DMS53 treated with DMSO at 0.1 percent for 48 hours (cell line): ENCODE data around the gene GRAMD4.

Experiments used
- DNase-seq: peaks from one replicate; lab custom pipeline; 2025; ENCODE audit not compliant: unreplicated experiment; lab: John Stamatoyannopoulos, UW

The GRAMD4 gene

DNA sequence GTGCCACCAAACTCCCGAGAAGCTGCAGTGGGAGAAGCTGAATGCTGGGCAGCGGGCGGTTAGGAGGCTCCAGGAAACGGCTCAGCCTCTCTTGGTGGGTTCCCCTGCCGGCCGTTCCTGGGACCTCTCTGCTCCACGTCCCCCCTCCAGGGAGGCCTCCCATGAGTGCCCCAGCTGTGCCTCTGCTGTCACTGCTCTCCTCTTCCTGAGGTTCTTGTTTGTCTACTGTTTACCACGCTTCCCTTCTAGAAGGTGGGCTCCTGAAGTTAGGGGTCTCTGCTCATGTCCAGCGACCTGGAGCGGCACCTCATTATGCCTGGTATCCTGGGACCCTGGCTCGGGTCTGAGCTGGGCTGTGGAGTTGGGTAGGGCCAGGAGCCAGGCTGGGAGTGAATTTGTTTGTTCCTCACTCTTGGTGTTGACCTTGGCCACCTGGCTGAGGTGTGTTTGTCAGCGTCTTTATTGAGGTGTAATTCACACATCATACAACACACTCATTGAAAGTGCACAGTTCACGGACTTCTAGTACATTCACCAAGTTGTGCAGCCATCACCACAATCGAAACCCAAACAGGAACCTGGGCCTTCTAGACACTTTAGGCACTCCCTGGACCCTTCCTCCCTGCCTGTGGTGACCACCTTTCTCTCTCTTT is 37.8 kb upstream of the GRAMD4 start:
- peak; percentile 35 for DNase-seq

DNA sequence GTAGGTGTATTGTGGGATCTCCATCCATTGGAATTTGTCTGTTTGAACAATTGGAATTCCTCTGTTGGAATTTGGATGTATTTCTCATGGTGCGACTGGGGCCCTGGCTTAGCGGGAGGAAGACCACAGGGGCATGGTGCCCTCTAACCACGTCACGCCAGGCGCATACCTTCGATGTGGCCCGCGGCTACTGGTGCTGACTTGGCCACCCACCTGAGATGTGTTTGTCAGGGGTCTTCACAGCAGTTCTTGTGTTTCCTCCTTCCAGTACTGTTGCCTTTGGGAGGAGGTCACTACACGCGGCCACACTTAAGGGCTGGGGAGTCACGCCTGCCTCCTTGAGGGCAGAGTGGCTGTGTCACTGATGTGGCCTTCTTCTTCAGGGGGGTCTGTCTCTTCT is 36.6 kb upstream of the GRAMD4 start:
- no peak for DNase-seq

DNA sequence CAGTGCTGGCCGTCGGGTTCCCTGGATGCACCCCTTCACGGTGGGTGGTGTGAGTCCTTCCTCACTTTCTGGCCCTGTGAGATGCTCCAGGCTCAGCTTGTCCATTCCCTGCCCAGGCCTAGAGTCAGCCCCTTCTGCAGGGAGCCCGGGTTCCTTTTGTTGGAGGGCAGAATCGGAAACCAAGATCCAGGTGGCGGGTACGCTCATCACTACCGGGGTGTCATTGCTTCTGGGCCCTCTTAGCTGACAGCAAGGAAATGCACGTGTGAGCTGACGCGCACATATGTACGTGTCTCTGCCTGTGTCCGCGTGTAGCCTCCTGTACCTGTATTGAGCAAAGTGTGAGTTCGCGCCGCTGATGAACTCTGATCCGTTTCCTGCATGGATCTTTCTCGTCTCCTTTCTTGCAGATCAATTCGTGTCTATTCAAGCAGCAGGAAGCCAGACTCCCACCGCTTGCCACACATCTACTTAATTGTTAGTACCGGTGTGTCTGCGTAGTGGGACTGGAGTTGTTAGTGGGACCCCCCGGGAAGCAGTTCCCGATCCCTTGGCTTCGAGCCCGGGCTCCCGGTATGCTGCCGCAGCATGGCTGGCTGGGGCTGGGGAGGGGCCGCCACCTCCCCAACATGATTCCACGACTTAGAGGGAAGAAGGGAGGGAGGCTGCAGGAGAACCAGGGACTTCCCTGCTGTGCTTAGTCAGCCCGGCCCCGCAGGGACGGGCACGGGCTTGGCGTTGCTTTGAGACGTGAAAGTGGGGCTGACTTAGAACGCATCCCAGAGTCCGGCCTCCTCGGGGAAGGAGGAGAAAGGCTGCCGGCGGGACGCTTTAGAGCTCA is 35.9 kb upstream of the GRAMD4 start:
- DNase-seq = no peak

DNA sequence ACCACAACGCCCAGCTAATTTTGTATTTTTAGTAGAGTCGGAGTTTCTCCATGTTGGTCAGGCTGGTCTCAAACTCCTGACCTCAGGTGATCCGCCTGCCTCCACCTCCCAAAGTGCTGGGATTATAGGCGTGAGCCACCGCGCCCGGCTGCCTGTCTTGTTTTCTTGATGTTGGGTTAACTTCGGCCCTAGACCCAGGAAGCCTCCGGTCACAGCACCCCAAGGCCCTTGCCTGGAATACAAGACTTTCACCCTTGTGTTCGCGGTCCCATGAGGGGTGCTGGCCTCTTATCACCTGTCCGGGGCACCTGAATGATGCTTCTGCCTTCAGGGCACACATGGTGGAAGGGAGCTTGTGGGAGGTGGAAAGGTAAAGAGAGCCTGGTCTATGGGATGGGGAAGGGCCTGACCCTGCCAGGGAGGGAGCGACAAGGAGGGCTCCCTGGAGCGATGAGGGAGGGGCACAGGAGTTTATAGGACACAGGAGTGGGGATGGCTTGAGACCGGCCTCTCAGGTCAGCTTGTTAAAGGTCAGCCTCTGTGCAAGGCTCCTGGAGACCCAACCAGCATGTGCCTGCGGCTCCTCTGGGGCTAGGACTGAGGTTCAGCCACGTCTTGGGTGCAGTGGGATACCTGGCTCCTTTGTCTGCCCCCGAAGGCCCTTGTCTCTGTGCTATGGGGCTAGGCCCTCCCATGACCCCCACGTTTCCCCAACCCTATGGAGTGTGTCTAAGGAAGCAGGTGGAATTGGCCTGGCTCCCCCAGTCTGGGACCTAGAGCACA is 34.7 kb upstream of the GRAMD4 start:
- no peak for DNase-seq

DNA sequence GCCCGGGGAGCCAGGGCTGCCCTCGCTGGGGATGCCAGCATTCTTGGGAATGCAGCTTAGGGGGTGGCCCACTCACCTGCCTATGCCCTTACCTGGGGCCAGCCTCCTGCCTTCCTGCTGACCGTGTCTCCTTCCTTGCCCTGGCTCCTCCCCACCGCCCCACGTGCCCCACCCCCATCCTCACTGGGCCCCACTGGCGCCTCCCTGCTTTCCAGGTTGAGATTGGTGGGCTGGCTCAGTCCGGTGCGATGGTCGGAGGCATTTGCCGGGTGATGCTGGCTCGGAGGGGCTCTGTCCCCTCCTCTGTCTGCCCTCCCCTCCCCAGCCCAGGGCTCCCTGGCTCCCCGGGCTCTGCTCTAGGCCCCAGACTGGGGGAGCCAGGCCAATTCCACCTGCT is 34.1 kb upstream of the GRAMD4 start:
- DNase-seq = no peak

DNA sequence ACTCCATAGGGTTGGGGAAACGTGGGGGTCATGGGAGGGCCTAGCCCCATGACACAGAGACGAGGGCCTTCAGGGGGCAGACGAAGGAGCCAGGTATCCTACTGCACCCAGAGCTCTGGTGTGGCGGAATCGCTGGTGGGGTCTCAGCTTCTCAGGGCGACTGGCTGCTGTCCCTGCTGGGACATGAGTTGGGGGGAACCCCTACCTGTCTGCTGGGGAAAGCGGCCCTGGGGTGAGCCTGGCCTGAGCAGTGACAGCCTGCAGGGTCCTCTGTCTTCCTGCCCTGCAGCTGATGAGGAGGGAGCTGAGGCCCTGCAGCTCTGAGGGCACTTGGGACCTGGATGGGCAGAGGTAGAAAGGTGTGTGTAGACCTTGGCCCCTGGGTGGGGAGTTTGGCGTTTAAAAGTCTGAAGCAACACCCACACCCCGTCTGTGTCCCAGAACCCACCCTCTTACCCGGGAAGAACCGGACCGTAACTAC is 33.6 kb upstream of the GRAMD4 start:
- DNase-seq = no peak

DNA sequence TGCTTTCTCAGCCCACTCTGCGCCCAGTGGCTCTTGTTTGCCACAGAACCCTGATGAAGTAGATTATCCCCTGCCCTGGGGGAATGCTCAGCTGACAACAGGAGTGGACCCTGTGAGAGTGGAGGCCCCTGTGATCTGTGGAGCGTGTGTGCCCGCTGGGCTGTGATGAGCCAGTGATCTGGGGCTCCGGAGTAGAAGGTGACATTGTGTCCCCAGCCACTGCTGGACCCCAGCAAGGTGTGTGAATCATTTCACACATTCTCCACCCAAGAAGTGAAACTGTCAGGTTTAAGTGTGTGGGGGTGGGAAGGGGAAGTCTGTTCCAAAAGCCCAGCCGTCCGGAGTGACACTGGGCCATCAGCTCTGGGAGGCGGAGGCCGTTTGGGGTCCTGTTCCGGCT is 33.1 kb upstream of the GRAMD4 start:
- DNase-seq = no peak

DNA sequence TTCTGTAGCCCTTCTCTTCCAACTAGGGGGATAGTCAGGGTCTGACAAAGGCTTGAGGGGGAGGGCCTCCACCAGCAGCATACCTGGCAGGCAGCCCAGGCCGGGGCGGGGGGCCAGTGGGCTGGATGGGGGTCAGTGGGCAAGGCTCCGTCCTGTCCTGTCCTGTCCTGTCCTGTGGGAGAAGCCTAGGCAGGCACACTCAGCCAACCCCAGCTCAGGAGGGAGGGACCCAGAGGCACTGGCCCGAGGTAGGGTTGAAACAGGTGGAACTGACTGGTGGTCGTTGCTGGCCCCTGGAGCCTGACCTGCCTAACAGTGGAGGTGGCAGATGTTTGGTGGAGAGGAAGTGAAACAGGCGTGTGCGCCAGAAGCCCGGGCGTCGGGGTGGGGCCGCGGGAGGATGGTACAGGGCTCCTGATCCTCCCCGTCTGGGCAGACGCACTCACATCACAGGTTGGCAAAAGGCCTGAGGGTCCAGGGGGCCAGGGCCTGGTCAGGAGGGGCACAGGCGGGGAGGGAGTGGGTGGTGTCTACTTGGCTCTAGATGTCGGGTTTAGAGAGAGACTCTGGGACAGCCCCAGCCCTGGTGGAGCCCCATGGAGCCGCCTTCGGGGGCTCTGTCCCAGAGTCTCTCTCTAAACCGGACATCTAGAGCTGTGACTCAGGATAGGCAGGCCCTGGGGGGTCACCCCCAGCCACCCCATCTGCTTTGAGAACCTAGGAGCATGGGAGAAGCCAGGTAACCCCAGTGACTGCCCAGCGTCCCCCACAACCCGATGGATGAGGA is 32.5 kb upstream of the GRAMD4 start:
- DNase-seq = no peak

DNA sequence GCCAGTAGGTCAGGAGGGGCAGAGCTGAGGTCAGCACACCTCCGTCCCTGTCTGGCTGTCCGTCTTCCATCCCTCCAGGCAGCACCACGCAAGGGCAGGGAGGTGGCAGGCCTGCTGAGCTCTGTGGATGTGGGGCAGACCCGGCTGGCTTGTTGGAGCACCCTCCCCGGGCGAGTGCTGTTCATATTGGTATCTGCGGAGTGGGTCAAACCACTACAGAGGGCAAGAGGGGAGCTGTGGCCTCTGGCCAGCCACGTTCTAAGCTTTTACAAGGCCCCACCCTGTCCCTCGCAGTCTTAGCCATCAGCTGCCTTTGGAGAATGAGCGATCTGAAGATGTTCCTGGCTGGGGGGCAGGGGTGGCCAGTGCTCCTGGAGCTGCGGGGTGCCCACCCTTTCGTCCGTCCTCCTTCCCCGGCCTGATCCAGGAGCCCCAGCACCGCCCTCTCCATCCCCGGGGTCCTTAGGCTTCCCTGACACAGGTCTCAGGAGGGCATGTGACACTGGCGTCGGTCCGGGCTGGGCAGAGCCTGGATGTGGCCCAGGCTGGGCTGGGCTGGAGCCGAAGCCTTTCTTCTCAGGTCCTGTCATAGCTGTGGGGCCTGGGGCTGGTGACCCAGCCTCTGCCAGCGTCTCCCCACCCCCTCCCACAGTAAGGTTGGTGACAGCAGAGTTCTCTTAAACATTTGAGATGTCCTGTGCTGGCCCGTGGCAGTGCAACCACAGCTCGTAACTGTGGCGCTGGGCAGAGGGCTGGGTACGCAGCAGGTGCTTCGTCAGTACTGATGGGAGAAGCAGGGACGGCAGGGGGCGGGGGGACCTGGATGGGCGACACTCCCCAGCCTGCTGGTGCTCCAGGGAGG is 31.7 kb upstream of the GRAMD4 start:
- no peak for DNase-seq

DNA sequence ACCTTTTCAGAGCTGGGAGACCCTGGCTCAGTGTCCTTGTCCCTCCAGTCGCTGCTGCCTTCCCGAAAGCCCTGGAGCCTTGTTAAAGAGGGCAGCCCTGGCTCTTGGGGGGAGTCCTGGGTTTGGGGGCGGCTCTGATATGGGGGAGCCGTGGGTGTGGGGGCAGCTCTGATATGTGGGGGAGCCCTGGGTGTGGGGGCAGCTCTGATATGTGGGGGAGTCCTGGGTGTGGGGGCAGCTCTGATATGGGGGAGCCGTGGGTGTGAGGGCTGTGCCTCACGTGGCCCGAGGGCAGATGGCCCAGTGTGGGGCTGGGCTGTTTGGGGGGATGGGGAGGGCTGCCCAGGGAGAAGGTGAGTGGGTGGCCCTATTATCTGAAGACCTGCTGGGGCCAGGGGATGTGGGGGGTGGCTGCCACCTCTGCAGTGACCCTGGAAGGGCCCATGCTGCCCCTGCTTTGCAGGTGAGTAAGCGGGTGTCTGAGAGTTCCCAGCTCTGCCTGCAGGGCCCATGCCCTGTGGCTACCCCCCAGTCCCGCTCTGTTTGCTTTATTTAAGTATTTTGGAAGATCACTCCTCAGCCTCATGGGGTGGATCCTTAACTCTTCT is 30.9 kb upstream of the GRAMD4 start:
- DNase-seq = no peak

DNA sequence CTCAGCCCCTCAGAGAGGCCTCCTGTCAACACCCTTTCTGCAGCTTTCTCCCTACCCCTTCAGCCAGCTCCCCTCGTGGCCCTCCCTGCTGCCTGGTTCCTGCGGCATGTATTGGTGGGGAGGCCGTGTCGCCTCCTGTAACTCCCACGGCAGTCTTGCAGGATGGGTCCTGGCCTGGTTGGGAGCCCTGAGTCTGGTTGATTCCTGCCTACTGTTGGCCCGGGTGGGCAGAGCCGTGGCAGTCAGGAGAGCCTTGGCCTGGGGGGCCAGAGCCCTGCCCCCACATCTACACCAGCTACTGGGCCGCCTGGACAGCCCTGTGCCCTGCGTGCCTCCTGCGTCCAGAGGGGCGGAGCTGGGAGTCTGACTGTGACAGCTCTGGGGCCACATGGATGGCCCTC is 30.3 kb upstream of the GRAMD4 start:
- no peak for DNase-seq

DNA sequence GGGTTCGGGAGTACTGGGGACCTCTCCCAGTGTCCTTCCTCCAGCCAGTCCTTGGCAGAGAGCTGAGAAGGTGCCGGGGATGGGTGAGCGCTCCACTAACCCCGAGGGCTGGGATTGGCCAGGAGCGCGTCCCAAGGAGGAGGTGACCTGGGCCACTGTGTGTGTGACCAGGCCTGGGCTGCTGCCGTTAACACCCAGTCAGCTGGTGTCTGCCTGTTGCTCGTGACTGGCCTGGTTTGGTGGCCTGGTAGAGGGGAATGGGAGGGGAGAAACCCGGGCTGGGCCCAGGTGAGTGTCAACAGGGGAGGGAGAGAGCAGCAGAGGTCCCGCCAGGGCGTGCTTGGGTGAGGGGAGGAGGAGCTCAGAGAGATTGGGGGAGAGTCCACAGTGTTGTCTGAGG is 29.9 kb upstream of the GRAMD4 start:
- no peak for DNase-seq

DNA sequence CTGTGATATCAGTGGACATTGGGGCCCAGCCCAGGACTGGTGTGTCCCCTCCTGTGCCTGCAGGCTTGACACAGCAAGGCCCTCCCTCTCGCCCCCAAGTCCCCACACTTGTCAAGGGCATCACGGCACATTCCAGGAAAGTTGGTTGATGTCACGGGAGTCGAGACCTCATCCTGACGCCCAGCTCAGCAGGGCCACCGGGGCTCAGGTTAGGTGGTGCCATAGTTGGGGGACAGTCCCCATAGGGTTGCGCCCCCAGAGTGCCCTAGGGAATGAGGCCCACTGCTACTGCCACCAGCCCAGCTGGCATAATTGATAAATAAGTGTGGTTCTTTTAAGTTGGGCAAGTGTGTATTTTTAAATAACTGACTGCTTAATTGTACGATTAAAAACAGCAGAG is 28.3 kb upstream of the GRAMD4 start:
- DNase-seq = no peak

DNA sequence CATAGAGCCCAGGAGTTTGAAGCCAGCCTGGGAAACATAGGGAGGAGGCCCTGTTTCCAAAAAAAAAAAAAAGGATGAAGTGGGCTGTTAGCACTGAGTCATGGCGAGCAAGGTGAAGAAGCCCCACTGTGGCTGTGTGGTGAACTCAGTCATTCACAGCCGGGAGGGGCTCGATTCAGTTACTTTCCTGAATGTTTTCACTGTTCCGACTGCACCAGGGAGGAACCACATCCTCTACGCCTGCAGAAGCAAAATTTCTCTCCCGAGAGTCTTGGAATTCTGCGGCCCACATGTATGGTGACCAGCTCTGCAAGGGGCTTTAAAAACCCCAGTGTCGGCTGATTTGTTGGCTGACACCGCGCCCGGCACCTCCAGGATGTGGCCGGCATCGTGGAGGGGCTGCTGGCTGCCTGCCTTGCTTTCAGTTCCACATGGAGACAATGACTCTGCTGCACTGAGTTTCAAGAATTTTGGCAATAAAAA is 27.8 kb upstream of the GRAMD4 start:
- DNase-seq = no peak

DNA sequence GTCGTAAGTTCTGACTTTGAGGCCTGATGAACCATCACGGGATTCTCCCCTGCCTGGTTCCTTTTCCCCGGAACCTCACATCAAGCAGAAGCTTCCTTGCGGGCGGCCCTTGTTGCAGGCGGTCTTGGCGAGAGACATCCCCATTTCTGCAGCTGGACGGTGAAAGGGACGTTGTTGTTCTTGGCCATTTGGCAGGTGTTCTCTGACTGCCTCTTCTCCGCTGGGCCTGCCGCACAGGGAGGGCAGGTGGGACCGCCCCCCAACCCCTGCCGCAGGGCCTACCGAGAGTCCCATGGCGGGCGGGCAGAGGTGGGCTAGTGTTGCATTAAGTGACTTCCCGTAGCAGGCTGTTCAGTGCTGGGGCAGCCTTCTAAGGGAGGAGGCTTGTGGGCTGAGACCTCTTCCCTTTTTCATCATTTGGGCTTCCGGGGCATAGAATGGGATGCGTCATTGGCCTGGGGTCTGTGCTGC is 26.9 kb upstream of the GRAMD4 start:
- DNase-seq = no peak

DNA sequence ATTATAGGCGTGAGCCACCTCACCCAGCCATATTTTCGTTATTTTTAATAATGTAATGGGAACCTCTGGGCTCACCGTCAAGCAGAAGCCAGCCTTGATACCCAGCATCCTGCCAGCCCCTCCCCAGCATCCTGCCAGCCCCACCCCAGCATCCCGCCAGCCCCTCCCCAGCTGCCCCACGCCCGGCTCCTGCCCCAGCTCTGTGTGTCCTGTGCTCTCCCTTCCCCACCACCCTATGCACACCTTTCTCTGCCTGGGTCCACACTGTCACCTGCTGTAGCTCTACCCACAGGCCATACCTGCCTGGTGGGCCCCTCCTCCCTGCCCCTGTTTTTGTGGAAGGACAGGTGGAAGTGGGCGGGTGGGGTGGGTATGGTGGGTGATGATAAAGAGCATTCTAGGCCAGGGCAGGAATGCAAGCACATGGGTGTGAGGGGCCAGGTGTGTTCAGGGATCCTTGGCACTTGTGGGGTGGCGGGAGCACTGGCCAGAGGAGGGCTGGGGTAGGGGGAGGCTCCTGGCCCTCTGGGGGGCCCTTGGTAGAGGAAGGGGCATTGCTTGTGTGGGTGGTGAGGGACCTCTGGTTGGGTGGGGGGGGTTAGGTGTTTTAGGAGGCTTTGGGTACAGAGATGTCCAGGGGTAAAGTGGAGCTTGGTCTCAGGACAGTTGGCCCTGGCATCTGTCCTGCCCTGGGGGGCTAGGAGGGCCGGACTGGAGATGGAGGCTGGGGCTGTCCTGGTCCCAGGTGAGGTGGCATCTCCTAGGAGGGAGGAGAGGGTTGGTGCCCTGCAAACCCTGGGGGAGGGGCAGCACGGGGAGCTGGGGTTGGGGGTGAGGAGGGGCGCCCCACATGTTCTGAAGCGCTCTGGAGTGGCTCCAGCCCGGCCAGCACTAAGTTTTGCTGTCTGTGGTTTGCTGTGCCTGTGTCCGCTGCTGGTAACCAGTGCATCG is 25.9 kb upstream of the GRAMD4 start:
- DNase-seq = no peak

DNA sequence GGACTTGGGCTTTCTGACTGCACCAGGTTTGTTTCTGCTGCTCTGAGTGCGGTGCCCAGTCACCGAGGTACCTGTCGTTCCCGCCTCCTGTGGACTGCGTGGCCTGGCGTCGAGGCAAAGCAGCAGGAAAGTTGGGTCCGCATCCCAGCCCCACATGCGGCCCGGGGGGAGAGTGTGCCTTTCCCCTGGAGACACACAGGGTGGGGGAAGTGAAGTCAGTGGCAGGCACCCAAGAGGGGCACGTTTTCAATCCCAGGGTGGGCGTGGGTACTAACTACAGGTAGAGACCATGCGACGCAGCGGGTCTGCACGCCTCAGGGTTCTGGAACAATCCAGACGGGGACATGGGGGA is 25.3 kb upstream of the GRAMD4 start:
- DNase-seq = no peak

DNA sequence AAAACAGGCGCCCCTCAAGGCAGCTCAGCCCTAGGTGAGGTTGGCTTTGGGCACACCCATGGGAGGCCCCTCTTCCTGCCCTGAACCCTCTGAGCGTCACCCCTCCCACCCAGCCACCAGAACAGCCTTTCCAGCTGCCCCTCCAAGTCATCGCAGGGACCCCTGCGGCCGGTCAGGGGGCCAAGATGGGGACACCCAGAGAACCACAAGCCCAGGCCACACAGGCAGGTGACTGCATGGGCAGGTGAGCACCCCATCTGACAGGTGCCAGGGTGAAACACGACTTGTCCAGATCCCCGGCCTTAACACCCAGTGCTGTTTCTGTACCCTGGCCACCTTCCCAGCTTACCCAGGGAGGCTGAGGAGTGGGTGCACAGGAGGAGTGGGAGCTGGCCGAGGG is 24.6 kb upstream of the GRAMD4 start:
- no peak for DNase-seq
